Measurements from ENCODE around the gene SFI1.
A peak's percentile ranks its signal among the peaks of the same experiment; 100 is the strongest.
"Not testable (repeated sequence)": the region's sequence is repeated elsewhere in the genome, so short reads cannot be mapped to it uniquely, and the experiment has no call there.

SFI1 gene

DNA sequence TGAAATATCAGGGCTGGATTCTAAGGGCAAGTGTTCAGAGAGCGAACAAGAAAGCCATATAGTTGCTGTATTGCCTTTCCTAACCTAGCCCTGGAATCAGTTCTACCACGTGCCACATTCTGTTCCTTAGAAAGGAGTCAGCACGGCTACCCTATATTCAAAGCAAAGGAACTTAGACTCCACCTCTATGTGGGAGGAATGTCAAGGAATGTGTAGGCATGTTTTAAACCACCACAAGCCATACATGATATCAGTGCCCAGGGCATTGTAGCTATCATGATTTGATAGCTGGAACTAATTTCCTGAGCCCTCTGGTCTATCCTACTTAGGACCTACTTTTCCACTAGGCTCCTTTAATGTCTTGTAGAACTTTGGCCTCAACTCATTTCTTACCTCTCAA, 4.2 kb upstream of the SFI1 start:
- no peak for DNase-seq (ENCODE audit: low read depth in 4 of 4, low spot score in 1 of 4)

DNA sequence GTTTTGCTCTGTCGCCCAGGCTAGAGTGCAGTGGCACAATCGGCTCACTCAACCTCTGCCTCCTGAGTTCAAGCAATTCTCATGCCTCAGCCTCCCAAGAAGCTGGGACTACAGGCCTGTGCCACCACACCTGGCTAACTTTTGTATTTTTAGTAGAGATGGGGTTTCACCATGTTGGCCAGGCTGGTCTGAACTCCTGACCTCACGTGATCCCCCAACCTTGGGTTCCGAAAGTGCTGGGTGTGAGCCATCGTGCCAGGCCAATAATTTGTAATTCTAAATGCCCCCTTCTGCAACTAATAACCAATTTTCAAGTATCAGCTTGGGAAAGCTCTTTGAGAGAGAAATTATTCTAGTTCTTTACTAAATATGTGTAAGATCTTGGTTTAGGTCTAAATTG, 3.0 kb upstream of the SFI1 start:
- not testable (repeated sequence) for DNase-seq (ENCODE audit: low read depth in 4 of 4, low spot score in 1 of 4)

DNA sequence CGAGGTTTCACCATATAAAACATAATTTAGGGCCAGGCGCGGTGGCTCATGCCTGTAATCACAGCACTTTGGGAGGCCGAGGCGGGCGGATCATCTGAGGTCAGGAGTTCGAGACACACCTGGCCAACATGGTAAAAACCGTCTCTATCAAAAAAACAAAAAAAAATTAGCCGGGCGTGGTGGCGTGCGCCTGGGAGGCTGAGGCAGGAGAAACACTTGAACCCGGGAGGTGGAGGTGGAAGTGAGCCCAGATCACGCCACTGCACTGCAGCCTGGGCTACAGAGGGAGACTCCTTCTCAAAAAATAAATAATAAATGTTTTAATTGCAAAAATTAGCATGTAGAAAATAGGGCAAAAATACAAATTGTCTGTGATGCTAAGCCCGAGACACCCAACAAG, 993 bp upstream of the SFI1 start:
- DNase-seq (ENCODE audit: low read depth in 4 of 4, low spot score in 1 of 4) = no peak

DNA sequence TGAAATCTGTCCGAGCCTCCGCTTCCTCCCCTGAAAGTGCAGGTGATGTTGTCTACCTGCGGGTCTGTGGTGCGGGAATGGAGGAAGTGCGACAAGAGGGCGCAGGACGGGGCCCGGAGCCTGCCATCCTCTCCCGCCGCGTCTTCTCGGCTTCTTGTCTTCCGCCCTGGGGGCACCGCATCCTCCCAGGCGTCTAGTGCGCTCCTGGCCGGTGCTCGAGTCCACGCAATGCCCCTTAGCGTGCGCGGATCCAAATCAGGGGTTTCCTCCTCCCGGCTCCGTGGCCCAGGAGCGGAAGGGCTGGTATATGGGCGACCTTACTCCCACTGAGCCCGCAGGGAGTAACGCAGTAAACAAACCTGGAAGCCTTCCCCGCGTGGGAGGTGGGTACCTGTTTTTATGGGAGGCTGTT, 405 bp downstream of the SFI1 start:
- DNase-seq (ENCODE audit: low read depth in 4 of 4, low spot score in 1 of 4) = peak in 2 of 4 experiments; percentile 14 to 21

DNA sequence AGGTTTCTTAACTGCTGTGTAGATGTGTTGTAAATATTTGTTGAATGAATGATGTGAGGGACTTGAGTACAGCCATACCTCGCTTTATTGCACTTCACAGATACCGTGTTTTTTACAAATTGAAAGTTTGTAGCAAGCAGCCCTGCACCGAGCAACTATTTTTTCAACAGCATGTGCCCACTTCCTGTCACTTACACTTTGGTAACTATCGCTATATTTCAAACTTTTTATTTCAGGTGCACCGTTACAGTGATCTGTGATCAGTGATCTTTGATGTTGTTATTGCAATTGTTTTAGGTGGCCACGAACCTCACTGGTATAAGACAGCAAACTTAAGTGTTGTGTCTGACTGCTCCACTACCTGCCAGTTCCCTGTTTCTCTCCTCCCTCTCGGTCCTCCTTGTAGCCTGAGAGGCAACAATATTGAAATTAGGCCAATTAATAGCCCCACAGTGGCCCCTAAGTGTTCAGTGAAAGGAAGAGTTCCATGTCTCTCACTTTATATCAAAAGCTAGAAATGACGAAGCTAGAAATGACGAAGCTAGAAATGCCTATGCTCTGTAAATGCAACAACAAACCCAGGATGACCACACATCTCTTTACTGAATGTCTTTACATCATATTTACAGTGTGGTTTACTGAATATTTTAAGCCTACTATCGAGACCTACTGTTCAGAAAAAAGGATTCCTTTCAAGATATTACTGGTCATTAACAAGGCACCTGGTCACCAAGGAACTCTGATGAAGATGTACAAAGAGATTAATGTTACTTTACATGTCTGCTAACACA, 1.0 kb downstream of the SFI1 start:
- DNase-seq (ENCODE audit: low read depth in 4 of 4, low spot score in 1 of 4) = no peak

DNA sequence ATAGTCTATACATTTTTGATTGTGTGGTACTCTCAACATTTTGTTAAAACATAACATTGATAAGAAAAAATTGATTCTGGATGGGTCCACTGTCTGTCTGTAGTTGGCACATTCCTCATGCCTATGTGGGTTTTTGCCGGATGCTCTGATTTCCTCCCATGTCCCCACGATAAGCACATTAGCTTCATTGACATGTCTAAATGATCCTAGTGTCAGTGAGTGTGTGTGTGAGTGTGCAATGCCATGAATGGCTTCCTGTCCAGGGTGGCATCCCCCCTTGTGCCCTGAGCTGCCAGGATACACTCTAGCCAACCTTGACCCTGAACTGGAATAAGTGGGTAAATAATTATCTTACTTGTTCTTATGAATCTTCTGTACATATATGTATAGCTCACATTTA, 5.4 kb downstream of the SFI1 start:
- no peak for DNase-seq (ENCODE audit: low read depth in 4 of 4, low spot score in 1 of 4)

DNA sequence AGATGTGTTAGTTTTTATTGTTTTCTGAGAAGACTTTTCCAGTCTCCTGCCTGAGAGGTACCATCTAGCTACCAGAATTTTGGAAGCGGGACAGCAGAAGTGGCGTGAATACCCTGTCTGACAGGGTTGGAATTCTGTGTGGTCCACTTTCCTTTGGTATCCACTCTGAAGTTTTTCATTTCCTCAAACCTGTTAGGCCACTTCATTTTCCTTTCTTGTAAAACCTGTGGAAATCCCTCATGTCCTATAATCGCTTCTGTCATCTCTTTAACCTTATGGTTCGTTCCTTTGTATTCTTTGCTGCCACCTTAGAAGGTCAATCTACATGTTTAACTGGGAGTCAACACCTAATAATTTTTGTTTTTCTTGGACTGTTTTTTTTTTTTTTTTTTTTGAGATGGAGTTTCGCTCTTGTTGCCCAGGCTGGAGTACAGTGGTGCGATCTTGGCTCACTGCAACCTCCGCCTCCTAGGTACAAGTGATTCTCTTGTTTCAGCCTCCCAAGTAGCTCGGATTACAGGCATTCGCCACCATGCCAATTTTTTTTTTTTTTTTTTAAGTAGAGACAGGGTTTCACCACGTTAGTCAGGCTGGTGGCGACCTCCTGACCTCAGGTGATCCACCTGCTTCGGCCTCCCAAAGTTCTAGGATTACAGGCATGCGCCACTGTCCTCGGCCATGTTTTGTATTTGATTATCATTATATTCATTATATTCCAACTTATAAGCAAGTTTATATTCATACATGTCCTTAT, 7.1 kb downstream of the SFI1 start:
- DNase-seq (ENCODE audit: low read depth in 4 of 4, low spot score in 1 of 4) = no peak

DNA sequence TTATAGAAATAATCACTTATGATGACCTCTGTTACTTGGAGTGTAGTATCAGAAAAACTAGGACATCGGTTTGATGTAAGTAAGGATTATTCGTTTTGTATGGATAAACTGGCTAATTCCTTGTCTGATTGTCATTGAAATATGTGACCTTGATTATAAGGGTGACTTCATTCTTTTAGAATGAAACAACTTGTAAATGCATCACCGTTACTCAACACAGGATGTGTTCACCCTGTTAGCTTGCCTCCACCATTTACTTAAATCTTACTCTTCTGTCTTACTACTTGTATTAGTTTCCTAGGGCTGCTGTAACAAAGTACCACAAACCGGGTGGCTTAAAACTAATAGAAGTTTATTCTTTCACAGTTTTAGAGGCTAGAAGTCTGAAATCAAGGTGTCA, 7.9 kb downstream of the SFI1 start:
- DNase-seq (ENCODE audit: low read depth in 4 of 4, low spot score in 1 of 4) = no peak

DNA sequence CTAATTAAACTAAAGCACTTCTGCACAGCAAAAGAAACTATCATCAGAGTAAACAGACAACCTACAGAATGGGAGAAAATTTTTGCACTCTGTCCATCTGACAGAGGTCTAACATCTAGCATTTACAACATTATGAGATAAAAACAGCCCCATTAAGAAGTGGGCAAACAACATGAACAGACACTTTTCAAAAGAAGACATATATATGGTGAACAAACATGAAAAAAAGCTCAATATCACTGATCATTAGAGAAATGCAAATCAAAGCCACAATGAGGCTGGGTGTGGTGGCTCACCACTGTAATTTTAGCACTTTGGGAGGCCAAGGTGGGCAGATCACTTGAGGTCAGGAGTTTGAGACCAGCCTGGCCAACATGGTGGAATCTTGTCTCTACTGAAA, 11.2 kb downstream of the SFI1 start:
- not testable (repeated sequence) for DNase-seq (ENCODE audit: low read depth in 4 of 4, low spot score in 1 of 4)

DNA sequence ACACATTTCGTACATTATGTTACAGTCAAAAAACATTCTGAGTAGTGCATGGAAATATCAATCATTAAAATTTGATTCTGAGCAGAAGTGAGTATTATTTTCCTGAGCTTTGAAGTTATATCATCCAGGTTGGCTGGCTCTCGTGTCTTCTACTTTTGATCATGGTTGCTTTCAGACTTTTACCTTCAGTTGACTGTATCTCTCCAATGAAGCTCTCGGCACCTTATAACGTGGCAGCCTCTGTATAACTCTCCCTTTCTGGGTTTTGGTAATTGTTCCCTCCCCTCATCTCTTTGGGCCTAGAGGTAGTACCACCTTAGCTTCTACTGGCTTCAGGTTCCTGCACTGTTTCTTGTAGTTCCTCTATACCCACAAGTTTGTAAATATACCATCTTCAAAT, 12.2 kb downstream of the SFI1 start:
- no peak for DNase-seq (ENCODE audit: low read depth in 4 of 4, low spot score in 1 of 4)

DNA sequence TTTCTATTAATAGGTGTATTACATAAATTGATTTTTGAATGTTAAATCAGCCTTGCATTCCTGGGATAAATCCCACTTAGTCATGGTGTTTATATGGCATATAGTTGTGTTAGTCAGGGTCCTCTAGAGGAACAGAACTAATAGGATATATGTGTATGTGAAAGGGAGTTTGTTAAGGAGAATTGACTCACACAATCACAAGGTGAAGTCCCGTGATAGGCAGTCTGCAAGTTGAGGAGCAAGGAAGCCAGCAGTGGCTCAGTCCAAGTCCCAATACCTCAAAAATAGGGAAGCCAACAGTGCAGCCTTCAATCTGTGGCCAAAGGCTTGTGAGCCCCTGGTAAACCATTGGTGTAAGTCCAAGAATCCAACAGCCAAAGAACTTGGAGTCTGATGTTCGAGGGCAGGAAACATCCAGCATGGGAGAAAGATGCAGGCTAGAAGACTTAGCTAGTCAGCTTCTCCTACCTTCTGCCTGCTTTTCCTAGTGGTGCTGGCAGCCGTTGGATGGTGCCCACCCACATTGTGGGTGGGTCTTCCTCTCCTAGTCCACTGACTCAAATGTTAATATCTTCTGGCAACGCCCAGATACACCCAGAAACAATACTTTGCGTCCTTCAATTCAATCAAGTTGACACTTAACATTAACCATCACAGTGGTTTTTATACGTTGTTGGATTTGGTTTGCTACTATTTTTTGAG, 12.9 kb downstream of the SFI1 start:
- DNase-seq (ENCODE audit: low read depth in 4 of 4, low spot score in 1 of 4) = no peak

DNA sequence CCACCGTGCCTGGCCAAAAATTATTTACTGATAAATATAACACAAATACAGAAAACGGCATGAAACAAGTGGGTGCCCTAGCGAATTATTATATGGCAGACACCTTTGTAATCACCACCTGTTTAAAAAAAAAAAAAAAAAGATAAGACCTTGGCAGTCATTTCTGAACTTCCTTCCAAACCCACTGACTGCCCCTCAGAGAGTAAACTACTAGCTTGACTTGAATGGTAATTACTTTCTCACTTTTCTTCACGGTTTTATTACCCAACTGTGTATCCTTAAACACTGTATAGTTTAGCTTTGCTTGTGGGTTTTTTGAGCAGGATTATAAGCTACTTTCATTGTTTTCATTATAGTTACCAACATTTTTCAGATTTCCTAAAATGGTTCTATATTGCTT, 23.7 kb downstream of the SFI1 start:
- no peak for DNase-seq (ENCODE audit: low read depth in 4 of 4, low spot score in 1 of 4)

DNA sequence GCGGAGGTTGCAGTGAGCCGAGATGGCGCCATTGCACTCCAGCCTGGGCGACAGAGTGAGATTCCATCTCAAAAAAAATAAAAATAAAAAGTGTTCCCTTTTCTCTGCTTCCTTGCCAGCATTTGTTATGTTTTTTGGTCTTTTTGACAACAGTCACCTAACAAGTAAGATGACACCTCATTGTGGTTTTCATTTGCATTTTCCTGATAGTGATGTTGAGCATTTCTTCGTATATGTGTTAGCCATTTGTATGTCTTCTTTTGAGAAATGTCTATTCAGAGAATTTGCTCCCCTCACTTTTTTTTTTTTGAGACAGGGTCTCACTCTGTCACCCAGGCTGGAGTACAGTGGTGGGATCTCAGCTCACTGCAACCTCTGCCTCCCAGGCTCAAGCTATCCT, 27.8 kb downstream of the SFI1 start:
- not testable (repeated sequence) for DNase-seq (ENCODE audit: low read depth in 4 of 4, low spot score in 1 of 4)

DNA sequence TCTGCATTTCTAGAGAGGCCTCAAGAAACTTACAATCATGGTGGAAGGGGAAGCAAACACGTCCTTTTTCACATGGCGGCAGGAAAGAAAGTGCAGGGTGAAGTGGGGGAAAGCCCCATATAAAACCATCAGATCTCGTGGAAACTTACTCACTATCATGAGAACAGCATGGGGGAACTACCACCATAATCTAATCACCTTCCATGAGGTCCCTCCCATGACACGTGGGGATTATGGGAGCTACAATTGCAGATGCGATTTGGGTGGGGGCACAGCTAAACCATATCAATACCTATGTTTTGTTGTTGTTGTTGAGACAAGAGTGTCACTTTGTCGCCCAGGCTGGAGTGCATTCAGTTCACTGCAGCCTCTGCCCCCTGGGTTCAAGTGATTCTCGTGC, 29.9 kb downstream of the SFI1 start:
- DNase-seq (ENCODE audit: low read depth in 4 of 4, low spot score in 1 of 4) = peak in 2 of 4 experiments; percentile 24 to 38

DNA sequence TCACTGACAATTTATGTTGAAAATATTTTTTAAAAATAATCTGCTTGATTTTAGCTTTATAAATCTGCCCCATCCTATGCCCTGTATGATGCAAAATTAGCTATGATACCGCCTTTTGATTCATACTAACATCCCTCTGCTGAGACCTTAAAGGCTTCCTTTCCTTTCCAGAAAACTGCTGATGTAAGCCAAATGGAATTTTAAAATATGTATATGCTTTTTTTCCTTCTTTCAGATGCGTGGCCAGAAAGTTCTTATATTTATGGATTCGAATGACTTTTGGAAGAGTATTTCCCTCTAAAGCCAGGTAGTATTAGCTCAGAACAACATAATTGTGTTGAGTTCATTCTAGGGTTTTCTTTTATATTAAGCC, 34.5 kb downstream of the SFI1 start:
- no peak for DNase-seq (ENCODE audit: low read depth in 4 of 4, low spot score in 1 of 4)

DNA sequence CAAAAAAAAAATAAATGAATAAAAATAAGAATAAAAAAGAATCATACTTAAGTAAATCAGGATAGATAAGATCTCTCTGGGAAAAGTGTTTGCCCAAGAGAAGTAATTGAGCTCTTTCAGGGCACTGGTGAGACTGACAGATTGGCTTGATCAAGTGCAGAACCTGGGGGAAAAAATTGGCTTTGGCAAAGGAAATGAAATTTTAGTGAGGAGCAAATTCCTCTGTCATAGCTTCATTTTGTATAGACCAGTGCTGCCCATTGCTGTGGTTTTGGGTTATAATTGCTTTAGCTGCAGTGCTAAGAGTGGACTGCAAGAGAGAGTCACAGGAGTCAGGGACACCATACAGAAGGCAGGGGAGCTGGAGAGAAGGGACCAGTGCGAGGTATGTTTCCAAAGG, 35.7 kb downstream of the SFI1 start:
- no peak for DNase-seq (ENCODE audit: low read depth in 4 of 4, low spot score in 1 of 4)

DNA sequence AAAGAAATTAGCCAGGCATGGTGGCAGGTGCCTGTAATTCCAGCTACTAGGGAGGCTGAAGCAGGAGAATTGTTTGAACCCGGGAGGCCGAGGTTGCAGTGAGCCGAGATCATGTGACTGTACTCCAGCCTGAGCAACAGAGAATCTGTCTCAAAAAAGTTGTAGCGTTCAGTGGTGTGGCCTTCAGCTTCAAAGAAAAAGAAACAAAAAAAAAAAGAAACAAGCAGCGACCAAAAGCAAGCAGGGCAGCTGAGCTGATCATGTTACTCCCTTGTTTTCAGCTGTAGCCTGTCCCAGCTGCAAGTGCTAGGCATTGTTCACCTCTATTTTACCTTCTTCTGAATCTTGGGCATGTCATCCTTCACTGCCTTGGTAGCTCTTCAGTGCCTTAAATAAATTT, 37.0 kb downstream of the SFI1 start:
- no peak for DNase-seq (ENCODE audit: low read depth in 4 of 4, low spot score in 1 of 4)

DNA sequence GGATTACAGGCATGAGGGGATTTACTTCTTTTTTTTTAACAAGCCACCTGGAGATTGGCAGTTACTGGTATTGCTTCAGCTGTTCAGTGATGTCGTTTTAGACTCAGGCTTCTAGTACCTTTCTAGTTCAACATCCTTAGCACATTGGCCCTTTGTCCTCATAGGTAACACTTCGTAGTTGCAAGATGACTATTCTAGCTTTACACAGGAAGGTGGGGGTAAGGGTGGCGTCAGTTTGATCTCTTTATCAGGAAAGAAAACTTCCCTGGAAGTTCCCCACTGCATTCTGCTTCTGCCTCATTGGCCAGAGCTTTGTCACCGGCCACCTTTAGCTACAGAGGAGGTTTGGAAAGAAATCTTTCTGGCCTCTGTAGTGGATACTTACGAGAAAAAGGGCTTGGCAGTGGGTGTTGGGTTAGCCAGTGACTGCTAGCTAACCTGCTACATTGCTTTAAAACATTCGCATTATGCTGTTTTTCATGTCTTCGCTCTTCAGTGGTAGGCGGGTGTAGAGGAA, 40.7 kb downstream of the SFI1 start:
- DNase-seq (ENCODE audit: low read depth in 4 of 4, low spot score in 1 of 4) = peak in 3 of 4 experiments; percentile 17 to 48 (median 17)

DNA sequence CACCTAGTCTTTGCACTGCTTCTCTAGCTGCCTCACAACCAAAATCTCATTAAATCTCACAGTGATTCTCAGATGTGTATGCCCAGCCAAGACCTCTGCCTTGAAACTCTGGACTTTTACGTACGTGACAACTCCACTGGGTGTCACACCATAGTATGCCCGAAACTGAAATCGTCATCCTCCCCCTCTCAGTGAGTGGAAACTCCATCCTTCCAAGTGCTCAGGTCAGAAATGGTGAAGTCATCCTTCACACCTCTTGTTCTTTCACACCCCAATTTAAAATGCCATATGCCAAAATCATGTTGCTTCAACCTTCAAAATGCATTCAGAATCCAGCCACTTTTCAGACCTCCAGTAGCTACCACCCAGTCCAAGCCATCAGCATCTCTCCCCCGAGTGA, 42.5 kb downstream of the SFI1 start:
- DNase-seq (ENCODE audit: low read depth in 4 of 4, low spot score in 1 of 4) = peak in 2 of 4 experiments; percentile 14 to 33

DNA sequence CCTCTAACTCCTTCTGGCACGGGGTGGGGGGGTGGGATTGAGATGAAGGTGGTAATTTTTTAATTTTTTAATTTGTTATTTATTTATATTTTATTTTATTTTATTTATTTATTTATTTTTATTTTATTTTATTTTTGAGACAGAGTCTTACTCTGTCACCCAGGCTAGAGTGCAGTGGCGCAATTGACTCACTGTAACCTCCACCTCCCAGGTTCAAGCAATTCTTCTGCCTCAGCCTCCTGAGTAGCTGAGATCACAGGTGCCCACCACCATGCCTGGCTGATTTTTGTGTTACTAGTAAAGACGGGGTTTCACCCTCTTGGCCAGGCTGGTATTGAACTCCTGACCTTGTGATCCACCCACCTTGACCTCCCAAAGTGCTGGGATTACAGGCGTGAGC, 43.8 kb downstream of the SFI1 start:
- not testable (repeated sequence) for DNase-seq (ENCODE audit: low read depth in 4 of 4, low spot score in 1 of 4)

DNA sequence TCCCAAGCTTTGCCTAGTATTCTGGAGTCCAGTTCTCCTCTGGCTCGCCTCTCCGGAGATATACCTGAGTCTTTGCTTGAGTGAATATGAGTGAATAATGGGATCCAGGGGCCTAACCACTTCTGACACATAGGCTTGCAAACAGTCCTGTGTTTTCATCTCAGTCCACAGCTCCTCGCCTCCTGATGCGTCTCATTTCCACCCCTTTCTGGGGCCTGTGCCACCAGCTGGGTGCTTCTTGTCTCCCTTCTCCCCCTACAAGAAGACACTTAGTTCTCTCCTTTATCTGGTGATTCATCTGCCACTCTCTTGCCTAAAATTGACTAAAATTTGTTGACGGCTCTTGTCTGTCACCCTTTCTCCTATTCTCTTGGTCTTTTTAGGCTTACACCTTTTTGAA, 44.6 kb downstream of the SFI1 start:
- DNase-seq (ENCODE audit: low read depth in 4 of 4, low spot score in 1 of 4) = no peak
